Psoas muscle (tissue), 8 donors: ENCODE results near the gene ANKH. TPM values are rescaled to one million over a fixed set of nuclear protein-coding genes. Genes with fewer than 3 reads are reported as not detected.
"Not testable (repeated sequence)": the region's sequence is repeated elsewhere in the genome, so short reads cannot be mapped to it uniquely, and the experiment has no call there.

ENCODE experiments used
- ATAC-seq, 4 donors: fragments of 200-7000 bp; cut with Tn5 transposase; one replicate each; pipeline ENCODE4 v1.9.1; 2020; ENCODE audit warnings: moderate library complexity in 3 of 4, mild to moderate bottlenecking in 2 of 4
- DNase-seq, 2 donors: peaks; one replicate each; pipeline ENCODE4 v3.0.0-alpha.2; 2020
- H3K27ac ChIP-seq: fragments of 200-600 bp; one replicate; pipeline ENCODE4 v1.8.0; 2022
- H3K27me3 ChIP-seq, 3 donors: fragments of 200-600 bp in 1 of 3; one replicate each; pipeline versions ENCODE4 v1.6.1 to v1.8.0; 2013 to 2022; ENCODE audit warnings: low read length in 2 of 3, mild to moderate bottlenecking in 2 of 3, moderate library complexity in 1 of 3; ENCODE audit not compliant: insufficient read depth in 3 of 3
- H3K36me3 ChIP-seq, 2 donors: fragments of 200-600 bp in 1 of 2; one replicate each; pipeline versions ENCODE4 v1.6.1 to v1.8.0; 2013 to 2022; ENCODE audit warnings: low read depth in 1 of 2, mild to moderate bottlenecking in 1 of 2, moderate library complexity in 1 of 2; ENCODE audit not compliant: insufficient read depth in 1 of 2
- H3K4me1 ChIP-seq: fragments of 200-600 bp; one replicate; pipeline ENCODE4 v1.8.0; 2022
- H3K4me3 ChIP-seq: fragments of 200-600 bp; one replicate; pipeline ENCODE4 v1.8.0; 2022; ENCODE audit warnings: mild to moderate bottlenecking
- H3K9me3 ChIP-seq: fragments of 200-600 bp; one replicate; pipeline ENCODE4 v1.8.0; 2022
- CTCF ChIP-seq: fragments of 200-600 bp; IDR thresholded peaks from one replicate; pipeline ENCODE4 v1.8.0; 2022; ENCODE audit warnings: antibody characterized with exemption
- WGBS, 3 donors: extraction: QIAGEN DNeasy Blood & Tissue Kit; methylation state at CpG; one replicate each; pipeline versions ENCODE4 v1.1.6 to v1.1.7; 2013; 5-methylcytosine and 5-hydroxymethylcytosine counted together
- intact Hi-C, 2 donors: fragments of 100-400 bp; cut with DNase I; formaldehyde crosslinking; loops; one replicate each; pipeline versions ENCODE4 v1.11.0 to v1.14.2; 2022
- polyA plus RNA-seq, 3 donors: library from polyadenylated mRNA; stranded (reverse); fragments of 200-250 nt; gene quantifications; one replicate each; pipeline ENCODE4 v1.2.3, GENCODE V29; 2013
- total RNA-seq, 4 donors: library from RNA; stranded (reverse); fragmentation: NEBNext Ultra II Directional in 2 of 4; extraction: Animal tissue kit (Norgen Biotek cat#: 25700) in 2 of 4; gene quantifications; one replicate each; pipeline versions ENCODE4 v1.2.1 to v1.2.4, GENCODE V29; 2021 to 2023
- donor health status: healthy with polysubstance abuse.
- donor health status: DM: no; HTN: no; CAD: no; lungs with moderate emphysema.
- donor health status: Bipolar disorder and iron deficiency.
- donor health status: healthy.
- donor health status: DM: yes; HTN: yes; CAD: no.
- donor health status: DM: no; HTN: no; CAD: no.
- donor health status: DM: no; HTN: no; CAD: no.
- donor health status: DM: yes; HTN: yes; CAD: no.

The ANKH gene
- total and polyA plus RNA-seq, 7 donors = 24.0 to 92.8 (median 63.0) TPM

- DNase-seq = no peak
- Histone ChIP-seq H3K4me1 (peaks cover 3% of the 10 kb centered on the region), H3K27ac (no peak overlapping the region), H3K36me3 (no peaks in the 10 kb centered on the region), H3K9me3 (no peaks in the 10 kb centered on the region), H3K4me3 (no peak overlapping the region), H3K27me3 (no peaks in the 10 kb centered on the region)
- ATAC-seq = peak in 3 of 4 donors; percentile 33 to 66 (median 62)
- intact Hi-C loops = no loop called here
- TF ChIP-seq CTCF = no peak
- WGBS, 3 donors = 62 to 76% (median 75%) methylated on average over 1 of the region's 1 CpG
These were observed 9.1 kb upstream of the ANKH start for GRCh38 chr5:14880688-14881087.

- H3K9me3 ChIP-seq = no peaks in the 10 kb centered on the region
- 78 to 89% (median 79%) methylated on average over 6 of the region's 6 CpGs for WGBS, 3 donors
- H3K4me3 ChIP-seq = no peak overlapping the region
- intact Hi-C loops = loop anchor here in 1 of 2 donors (10.0 kb wide), 1 partner anchor 155 kb away; no protein-coding TSS in a partner anchor
- peaks cover 3% of the 10 kb centered on the region for H3K4me1 ChIP-seq
- no peaks in the 10 kb centered on the region for H3K36me3 ChIP-seq
- ATAC-seq (no peak), DNase-seq (no peak)
- no peak for TF ChIP-seq CTCF
- H3K27me3 ChIP-seq = no peaks in the 10 kb centered on the region
- H3K27ac ChIP-seq = no peak overlapping the region
These were observed 8.5 kb upstream of the ANKH start for GRCh38 chr5:14879937-14880589.

GRCh38 chr5:14879393-14879792, 7.8 kb upstream of the ANKH start:
- WGBS, 3 donors = 74 to 83% (median 77%) methylated on average over 2 of the region's 2 CpGs
- intact Hi-C loops = loop anchor here in 1 of 2 donors (10.0 kb wide), 1 partner anchor 155 kb away; no protein-coding TSS in a partner anchor
- H3K36me3 ChIP-seq = no peaks in the 10 kb centered on the region
- H3K27me3 ChIP-seq = no peaks in the 10 kb centered on the region
- DNase-seq = no peak
- no peak overlapping the region for H3K4me3 ChIP-seq
- H3K9me3 ChIP-seq = no peaks in the 10 kb centered on the region
- no peak overlapping the region for H3K27ac ChIP-seq
- H3K4me1 ChIP-seq = no peaks in the 10 kb centered on the region
- ATAC-seq = no peak
- TF ChIP-seq CTCF = no peak

- intact Hi-C loops = loop anchor here in 1 of 2 donors (10.0 kb wide), 1 partner anchor 153 kb away; no protein-coding TSS in a partner anchor
- H3K9me3 ChIP-seq, DNase-seq, H3K36me3 ChIP-seq, ATAC-seq, H3K4me3 ChIP-seq, H3K27ac ChIP-seq, H3K27me3 ChIP-seq, H3K4me1 ChIP-seq: not testable (repeated sequence)
- WGBS, 3 donors = 94 to 96% (median 94%) methylated on average over 9 of the region's 9 CpGs
These were observed 6.6 kb upstream of the ANKH start for GRCh38 chr5:14878192-14878591.

- Histone ChIP-seq H3K4me3 (no peak overlapping the region), H3K4me1 (no peaks in the 10 kb centered on the region), H3K27ac (no peak overlapping the region), H3K9me3 (no peaks in the 10 kb centered on the region), H3K27me3 (no peaks in the 10 kb centered on the region), H3K36me3 (no peaks in the 10 kb centered on the region)
- intact Hi-C loops = loop anchor here in 1 of 2 donors (10.0 kb wide), 1 partner anchor 151 kb away; no protein-coding TSS in a partner anchor
- no peak for TF ChIP-seq CTCF
- 59 to 72% (median 65%) methylated on average over 5 of the region's 5 CpGs for WGBS, 3 donors
- ATAC-seq (no peak), DNase-seq (no peak)
These were observed 4.5 kb upstream of the ANKH start for GRCh38 chr5:14876095-14876494.
